ENCODE data around the gene CCIN.
A peak's percentile ranks its signal among the peaks of the same experiment; 100 is the strongest.
"Not testable (repeated sequence)": the region's sequence is repeated elsewhere in the genome, so short reads cannot be mapped to it uniquely, and the experiment has no call there.

CCIN gene

GRCh38 chr9:36141761-36142160 lies 27.4 kb upstream of the CCIN start:
- no peak for DNase-seq

GRCh38 chr9:36142510-36143244 lies 26.5 kb upstream of the CCIN start:
- DNase-seq, result no peak

DNA sequence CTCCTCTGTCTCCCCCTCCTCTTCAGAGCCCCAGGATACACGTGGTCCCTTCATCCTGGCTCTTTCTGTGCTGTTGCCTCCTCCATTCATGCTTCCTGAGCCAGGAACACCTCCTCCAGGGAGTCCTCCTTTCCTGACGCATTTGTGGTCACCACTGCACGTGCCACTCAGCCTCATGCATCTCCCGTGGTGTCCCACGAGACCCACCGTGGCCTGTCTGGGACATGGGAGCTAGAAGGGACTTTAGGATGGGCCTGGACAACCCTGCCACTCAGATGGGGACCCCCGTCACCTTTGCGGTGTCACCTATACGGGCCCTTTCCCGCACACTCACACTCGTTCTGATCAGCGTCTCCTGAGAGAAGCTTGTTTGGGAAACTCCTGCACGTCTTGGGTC lies 25.9 kb upstream of the CCIN start:
- DNase-seq, result no peak

DNA sequence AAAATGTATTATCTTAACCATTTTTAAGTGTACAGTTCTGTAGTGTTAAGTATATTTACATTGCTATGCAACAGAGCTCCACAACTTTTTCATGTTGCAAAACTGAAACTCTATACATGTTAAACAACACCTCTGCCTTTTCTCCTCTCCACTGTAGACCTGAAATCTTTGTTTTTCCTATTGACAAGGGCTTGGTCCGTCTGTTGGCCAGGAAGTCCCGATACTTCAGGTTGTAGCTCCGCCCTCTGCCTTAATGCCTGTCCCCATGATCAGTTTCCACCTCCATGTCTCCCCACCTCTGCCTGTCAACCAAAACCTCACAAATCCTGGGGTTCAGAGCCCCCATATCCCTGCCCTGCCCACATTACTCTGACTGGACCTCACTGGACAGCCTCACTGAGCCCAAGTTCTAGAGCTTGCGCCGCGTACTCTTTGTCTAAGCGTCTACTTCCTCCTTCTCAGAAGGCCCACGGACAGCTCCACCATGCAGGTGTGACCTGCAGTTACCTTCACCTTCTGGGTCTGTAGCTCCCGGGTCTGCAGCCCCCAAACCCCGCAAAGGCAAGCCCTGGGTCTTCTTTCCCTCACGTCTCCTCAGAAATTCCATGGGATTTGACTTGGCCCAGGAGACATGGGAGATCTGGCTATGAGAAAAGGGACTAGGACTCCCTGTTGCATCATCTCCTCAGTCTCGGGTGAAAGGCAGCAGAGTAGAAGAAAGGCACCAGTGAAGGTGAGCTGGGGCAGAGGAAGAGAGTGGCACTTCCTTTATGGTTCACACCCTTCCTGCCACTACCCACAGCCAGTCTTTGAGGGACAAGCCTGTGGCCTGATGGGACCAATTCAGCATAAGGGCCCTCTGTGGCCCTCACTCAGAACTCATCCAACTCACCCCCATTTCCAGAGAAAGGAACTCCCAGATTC lies 24.6 kb upstream of the CCIN start:
- no peak for DNase-seq

DNA sequence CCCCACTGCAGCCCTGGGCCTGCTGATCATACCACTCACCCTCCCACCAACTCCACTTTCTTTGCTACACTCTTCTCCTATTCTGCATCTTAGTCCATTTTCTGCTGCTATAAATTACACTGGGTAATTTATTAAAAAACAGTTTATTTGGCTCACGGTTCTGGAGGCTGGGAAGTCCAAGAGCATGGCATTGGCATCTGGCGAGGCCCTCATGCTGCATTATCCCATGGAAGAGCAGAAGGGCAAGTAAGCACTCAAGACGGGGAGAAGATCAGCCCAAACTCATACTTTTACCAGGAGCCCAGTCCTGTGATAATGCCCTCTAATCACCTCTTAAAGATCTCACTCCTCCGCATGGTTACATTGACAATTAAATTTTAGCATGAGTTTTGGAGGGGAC lies 23.2 kb upstream of the CCIN start:
- DNase-seq, result no peak

GRCh38 chr9:36146651-36147050 lies 22.5 kb upstream of the CCIN start:
- DNase-seq, result no peak

GRCh38 chr9:36147441-36148175 lies 21.6 kb upstream of the CCIN start:
- DNase-seq, result no peak

GRCh38 chr9:36148311-36149051 lies 20.7 kb upstream of the CCIN start:
- peak; percentile 97 for DNase-seq

- DNase-seq, result peak; percentile 80
Measured at GRCh38 chr9:36149197-36149596, 20.0 kb upstream of the CCIN start.

- peak; percentile 34 for DNase-seq
Measured at GRCh38 chr9:36150574-36151315, 18.4 kb upstream of the CCIN start.

DNA sequence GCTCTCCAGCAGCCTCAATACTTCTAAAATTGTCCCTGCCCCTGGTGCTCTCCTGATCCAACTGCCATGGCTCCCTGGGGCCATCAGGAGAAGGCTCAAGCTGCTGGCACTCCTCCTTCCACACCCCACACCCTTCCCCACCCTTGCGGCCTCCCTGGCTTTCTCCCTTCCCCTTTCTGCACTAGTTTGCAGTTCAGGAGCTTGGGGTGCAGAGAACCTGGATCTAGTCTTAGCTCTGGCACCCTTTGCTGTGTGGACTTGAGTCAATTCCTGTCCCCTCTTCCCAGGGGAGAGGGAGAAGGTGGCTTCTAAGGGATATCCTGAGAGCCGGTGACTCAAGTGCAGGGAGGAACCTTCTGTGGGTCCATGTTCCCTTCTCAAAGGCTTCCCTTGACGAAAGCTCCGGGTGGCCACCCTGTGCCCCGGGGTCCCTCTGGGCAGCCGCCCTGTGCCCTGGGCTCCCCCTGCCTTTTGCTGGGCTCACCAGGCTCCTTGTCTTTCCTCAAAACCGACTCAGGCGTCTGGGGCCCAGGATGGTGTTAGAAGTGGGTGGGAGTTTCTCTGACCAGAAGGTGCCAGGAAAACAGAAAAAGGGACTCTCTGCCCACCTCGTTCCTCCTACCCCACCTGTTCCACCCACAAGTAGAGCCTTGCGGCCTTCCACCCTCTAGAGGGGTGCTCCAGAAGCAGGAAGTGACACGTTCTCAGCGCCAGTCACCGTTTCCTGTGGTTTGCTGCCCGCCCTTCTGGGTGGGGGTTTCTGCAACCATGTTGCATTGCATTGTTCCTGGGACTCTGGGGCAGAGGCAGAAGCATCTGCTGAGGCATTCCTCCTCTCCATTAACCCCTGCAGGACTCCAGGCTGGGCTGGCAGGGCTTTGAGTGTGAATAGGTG lies 17.6 kb upstream of the CCIN start:
- peak; percentile 79 for DNase-seq

DNA sequence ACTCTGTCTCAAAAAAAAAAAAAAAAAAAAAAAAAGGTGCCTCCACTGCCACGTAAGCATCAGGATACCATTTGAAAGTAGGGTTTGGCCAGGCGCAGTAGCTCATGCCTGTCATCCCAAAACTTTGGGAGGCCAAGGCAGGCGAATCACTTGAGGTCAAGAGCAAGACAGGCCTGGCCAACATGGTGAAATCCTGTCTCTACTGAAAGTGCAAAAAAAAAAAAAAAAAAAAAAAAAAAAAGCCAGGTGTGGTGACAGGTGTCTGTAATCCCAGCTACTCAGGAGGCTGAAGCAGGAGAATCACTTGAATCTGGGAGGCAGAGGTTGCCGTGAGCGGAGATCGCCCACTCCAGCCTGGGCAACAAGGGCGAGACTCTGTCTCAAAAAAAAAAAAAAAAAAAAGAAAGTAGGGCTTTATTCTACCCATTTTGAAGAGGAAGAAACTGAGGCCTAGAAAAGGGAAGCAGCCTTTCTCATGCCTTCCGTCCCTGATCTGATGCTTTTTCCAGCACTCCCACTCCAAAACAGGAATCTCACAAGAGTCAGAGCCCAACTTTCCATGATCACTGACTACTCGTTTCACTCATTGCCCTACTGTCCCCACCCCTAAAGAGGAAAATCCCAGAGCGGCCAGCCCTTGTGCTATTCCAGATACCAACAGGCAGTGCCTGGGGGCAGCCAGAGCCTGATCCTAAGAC lies 16.3 kb upstream of the CCIN start:
- no peak for DNase-seq

- DNase-seq, result no peak
Measured at GRCh38 chr9:36153746-36154145, 15.4 kb upstream of the CCIN start.

DNA sequence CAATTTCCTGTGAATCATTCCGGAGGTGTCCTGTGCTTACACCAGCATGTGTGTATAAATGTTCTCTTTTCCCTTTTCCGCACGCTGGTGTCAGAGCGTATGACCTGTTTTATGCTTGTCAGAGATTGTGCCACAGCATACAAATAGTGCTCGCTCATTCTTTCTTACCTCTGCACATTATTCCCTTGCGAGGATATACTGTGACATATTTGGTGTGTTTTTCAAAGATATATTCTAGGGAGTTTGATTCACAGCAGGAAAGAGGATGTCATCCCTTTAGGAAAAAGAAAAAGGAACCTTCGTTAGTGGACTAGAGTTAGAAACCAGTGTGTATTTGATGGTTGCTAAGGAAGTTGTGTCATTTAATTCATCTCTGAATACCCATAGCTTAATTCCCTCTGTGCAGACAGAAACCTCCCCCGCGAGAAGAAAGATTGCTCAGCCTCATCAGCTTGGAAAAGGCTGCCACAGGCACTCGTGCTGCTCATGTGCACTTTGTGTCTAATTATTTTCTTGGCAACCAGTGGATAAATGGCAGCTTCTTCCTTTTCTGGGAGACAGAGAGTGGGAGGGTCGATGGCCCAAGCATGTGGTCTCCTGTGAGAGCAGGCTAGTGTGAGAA lies 14.7 kb upstream of the CCIN start:
- DNase-seq, result peak; percentile 54

DNA sequence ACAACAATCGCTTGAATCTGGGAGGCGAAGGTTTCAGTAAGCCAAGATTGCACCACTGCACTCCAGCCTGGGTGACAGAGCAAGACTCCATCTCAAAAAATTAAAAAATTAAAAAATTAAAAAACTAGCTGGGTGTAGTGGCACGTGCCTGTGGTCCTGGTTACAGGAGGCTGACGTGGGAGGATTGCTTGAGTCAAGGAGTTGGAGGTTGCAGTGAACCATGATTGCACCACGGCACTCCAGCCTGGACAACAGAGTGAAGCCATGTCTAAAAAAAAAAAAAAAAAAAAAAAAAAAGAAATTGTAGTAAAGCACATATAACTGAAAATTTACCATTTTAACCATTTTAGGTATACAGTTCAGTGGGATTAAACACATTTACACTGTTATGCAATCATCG lies 13.1 kb upstream of the CCIN start:
- no peak for DNase-seq

DNA sequence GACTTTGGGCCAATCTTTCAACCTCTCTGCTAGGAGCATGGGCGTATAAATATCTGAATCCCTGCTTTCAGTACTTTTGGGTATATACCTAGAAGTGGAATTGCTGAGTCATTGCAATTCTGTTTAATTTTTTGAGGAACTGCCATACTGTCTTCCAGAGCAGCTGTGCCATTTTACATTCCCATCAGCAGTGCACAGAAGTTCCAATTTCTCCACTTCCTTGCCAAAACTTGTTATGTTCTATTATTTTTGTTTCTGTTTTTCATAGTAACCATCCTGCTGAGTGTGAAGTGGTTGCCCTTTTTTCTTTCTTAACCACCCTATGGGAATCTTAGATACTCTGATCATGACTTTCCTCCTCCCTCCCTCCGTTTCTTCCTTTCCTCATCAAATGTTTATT lies 11.1 kb upstream of the CCIN start:
- no peak for DNase-seq

DNA sequence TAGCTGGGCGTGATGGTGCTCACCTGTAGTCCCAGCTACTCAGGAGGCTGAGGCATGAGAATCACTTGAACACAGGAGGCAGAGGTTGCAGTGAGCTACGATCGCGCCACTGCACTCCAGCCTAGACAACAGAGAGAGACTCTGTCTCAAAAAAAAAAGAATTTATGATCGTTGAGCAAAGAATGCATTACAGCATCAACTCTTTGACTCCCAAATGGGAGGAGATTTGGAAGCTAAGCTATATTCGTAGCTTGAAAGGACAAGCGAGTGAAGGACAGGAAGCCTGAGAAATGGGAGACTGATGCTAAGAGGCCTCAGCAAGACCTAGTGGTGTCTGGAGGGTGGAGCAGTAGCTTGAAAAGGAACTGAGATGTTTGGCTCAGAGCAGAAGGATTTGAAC lies 10.3 kb upstream of the CCIN start:
- DNase-seq, result peak; percentile 58

DNA sequence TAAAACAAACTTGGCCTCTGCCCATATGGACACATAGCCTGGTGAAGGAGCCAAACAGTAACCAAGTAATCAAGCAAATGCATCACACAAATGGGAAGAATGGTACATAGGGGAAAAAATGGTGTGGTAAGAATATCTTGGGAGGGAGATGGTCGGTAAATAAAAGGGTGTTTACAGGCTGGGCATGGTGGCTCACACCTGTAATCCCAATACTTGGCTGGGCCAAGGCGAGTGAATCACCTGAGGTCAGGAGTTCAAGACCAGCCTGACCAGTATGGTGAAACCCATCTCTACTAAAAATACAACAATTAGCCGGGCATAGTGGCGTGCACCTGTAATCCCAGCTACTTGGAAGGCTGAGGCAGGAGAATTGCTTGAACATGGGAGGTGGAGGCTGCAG lies 9.7 kb upstream of the CCIN start:
- not testable (repeated sequence) for DNase-seq

DNA sequence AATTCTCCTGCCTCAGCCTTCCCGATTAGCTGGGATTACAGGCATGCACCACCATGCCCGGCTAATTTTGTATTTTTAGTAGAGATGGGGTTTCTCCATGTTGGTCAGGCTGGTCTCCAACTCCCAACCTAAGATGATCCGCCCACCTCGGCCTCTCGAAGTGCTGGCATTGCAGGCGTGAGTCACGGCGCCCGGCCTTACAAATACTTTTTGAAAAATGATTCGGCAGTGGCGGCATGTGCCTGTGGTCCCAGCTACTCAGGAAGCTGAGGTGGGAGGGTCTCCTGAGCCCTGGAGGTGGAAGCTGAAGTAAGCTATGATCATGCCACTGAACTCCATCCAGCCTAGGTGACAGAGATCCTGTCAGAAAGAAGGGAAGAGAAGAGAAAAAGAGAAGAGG lies 9.1 kb upstream of the CCIN start:
- not testable (repeated sequence) for DNase-seq

DNA sequence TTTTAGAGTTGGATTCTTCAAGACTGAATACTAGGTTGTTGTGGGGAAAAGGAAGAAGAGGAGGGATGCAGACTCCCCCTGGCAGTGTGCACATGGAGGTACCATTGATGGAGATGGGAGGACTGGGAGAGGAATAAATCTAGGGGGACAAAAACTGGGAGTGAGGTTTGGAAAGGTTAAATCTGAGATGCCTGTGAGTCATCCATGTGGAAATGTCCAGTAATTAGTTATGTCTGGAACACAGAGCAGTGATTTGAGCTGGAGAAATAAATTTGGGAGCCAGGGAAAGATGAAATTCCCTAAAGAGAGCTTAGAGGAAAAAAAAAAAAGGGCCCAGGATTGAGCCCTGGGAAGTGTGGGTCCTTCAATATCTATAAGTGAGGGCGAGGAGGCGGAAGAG lies 8.0 kb upstream of the CCIN start:
- DNase-seq, result peak; percentile 51

Data from fibroblast of skin of right quadriceps (primary cell).